ENCODE data around the gene MMP19.
A peak's percentile ranks its signal among the peaks of the same experiment; 100 is the strongest.
"Not testable (repeated sequence)": the region's sequence is repeated elsewhere in the genome, so short reads cannot be mapped to it uniquely, and the experiment has no call there.

Gene MMP19

DNA sequence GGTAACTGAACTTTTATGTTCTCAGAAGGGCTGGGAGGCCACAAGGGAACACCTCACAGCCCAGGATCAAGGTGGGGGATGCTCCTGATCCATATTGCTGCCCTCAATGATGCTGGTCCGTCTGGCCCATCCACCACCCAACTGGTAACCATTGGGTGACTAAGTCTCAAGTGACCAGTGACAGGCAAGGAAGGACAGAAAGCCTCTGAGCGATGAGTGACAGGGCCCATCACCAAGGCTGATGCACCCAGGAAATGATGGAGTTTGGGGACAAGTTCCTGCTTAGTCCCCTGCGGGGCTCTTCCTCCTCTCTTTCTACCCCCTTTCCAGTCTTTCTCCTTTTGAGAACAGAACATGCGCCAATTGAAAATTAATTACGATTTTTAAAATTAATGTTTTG is 2.6 kb upstream of the MMP19 start:
- no peak for DNase-seq (ENCODE audit: low spot score)
- no peak for FAIRE-seq

GRCh38 chr12:55844961-55845360 is 2.2 kb upstream of the MMP19 start:
- no peak for FAIRE-seq

DNA sequence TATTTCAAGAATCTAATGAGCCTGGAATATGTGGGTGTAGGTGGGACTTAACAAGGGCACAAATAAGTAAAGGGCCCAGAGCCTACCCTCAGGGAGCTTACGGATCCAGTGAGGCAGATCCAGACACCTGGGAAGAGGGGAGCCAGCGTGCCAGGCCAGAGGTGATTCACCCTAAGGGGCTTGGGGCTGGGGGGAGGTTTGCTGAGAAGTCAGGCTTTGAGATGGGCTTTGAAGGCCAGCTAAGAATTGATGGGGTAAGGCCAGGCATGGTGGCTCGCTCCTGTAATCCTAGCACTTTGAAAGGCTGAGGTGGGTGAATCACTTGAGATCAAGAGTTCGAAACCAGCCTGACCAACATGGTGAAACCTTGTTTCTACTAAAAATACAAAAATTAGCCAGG is 695 bp upstream of the MMP19 start:
- FAIRE-seq (no peak), DNase-seq (ENCODE audit: low spot score) (no peak)

More at GRCh38 chr12:55844961-55845360, 2.2 kb upstream of the MMP19 start:
- no peak for DNase-seq (ENCODE audit: low spot score)

DNA sequence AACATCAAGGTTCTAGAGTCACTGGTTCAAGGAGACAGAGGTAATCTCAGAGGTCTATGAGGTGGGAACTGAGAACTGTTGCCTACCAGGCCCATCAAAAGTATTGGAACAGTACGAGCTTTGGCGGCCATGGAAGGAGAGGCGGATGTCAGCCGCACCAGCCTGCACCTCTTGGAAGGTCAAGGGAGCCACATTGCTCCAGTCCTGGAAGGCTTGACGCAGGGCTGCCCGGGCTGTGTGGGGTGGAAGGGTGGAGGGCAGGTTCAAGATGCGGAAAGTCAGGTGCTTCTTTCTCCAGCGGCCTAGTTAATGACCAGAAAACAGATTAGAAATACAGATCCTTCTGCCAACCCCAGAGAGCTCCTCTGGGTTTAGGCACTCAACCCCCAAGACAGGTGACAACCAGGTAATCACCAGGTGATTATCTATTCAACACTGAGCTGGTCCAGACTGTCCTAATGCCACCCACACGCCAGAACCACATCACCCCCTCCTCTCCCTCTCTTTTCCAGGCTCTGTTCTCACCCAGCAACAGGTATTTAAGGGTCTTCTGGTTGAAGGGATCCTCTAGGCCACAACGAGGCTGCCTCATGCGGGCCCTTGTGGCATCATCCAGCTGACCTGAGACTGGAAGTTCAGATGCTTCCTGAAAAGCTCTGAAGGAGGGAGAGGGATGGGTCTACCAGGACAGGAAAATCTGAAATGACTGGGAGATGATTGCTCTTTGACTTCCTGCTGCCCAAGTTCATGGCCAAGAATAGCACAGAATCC is 2.0 kb downstream of the MMP19 start:
- FAIRE-seq (no peak), DNase-seq (ENCODE audit: low spot score) (no peak)

DNA sequence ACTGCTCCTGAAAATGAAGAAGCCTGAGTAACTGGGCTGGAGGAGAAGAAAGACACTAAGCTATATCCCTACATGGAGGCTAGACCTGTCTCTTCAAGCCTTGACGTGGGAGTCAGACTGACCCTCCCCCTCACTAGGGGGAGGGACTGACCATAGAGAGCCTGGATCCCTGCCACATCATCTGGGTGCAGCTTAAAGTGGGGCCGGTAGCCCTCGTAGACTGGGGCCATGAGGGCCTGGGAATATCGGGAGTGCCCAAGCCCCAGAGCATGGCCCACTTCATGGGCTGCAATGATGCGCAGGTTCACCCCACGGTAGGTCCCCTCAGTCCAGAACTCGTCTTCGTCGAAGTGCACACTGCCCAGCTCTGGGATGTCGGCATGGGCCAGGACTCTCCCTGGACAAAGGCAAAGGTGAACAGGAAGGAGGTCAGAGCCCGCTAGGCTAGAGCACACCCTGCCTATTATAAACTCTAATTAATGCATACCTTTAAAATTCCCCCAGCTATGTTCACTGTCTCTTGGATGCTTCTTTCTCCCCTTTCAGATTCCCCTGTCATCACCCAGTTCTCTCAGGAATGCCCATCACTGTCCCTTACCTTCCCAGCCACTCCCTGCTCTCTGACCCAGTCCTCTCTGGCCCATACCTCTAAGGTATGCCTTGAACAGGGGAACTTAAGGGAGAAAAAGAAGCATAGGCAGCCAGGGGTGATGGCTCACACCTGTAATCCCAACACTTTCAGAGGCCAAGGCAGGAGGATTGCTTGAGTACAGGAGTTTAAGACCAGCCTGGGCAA is 3.2 kb downstream of the MMP19 start:
- FAIRE-seq (no peak), DNase-seq (ENCODE audit: low spot score) (no peak)

DNA sequence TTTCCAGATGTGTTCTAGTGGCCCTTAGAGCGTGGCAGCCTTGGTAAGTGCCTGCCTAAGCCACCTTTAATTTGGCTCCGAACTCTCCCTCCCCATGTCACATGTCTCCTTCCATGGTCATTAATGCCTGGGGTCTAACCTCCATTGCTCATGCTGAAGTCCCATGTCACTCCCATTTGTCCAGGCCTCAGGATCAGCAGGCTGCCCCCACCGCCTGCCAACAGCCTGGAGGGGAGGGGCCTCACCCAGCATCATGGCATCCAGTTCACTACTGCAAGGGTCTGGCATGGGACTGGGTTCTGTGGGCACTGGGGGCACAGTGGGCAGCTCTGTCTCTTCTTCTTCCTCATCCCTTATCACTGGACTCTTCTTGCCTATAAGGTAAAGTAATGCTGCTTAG is 4.4 kb downstream of the MMP19 start:
- FAIRE-seq (no peak), DNase-seq (ENCODE audit: low spot score) (no peak)

DNA sequence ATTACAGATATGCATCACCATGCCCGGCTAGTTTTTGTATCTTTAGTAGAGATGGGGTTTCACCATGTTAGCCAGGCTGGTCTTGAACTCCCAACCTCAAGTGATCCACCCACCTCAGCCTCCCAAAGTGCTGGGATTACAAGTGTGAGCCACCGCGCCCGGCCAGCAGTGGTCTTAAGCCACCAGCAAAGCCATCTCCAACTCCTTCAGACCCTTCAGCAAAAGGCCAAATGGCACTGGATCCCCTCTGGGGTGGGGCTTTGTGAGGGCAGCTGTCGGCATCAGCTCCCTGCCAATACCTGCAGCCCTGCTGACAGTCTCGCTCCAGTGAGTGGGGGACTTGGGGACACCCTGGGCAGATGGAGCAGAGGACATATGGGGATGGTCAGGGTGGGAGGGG is 8.3 kb downstream of the MMP19 start:
- FAIRE-seq; DNase-seq (ENCODE audit: low spot score): not testable (repeated sequence)

DNA sequence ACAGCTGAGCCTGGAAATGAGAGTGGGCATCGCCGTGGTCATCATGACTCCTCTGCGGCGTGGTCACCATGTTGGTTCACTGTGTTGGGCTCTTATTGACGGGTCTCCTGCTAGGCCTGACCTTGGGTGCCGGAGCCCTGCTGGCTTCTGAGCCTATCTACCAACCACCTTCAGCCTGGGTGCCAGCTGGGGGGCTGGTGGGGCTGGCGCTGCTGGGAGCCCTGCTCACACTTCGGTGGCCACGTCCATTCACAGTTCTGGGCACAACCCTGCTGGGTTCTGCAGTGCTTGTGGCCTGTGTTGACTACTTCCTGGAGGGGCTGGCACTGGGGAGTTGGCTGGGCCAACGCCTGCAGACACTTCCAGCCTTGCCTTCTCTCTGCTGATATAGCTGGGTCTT is 9.7 kb downstream of the MMP19 start:
- no peak for DNase-seq (ENCODE audit: low spot score)
- no peak for FAIRE-seq

DNA sequence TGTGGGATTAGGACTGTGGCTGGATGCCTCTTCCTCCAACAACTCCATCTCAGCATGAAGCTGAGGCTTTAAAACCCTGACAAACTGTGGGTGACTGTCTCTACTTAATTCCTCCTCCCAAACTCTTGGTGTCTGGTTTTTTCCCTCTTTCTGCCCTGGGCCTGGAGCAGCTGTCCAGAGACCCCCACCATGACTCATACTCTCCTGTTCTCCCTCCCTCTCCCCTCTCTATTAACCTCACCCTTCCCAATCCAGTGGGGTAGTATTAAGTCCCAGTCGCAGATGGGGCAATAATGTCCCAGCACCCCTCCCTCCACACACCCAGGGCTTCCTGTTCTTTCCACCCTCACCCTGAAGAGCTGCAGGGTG is 11.3 kb downstream of the MMP19 start:
- DNase-seq (ENCODE audit: low spot score) (no peak), FAIRE-seq (no peak)

DNA sequence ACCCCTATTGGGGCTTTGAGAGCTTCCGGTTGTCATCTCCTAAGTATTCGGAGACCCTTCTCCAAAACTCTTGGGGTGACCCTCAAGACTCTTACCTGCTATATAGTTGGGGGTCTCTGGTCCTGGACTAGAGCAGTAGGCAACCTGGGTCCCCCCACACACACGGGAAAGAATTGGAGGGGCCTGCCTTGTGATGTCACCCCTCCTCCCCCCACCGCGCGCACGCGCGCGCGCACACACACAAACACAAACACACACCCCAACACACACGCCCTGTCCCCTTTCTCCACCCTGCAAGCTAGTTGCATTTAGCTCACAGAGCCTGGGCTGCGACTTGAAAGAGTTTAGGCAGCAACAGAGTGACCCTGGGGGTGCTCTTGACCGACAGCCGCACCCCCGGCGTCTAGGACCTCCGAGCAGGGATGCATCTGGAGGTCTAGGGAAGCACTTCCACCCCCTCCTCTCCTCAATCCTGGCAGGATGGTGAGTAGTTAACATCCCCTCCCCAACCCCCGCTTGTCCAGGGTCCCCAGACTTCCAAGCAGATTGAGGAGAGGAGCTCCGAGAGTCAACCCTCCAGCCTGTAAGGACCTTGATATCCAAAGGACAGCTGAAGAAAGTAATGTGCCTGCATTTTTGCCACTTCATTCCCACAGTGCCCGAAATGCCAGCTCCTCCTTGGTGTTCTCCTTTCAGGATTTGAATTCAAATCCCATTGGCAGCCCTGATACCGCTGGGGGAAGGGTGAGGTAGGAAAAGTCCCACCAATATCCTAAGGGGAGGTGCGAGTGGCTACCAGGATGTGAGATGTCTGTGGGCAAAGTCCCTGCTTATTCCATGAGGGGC is 11.9 kb downstream of the MMP19 start:
- FAIRE-seq, result no peak
- no peak for DNase-seq (ENCODE audit: low spot score)

DNA sequence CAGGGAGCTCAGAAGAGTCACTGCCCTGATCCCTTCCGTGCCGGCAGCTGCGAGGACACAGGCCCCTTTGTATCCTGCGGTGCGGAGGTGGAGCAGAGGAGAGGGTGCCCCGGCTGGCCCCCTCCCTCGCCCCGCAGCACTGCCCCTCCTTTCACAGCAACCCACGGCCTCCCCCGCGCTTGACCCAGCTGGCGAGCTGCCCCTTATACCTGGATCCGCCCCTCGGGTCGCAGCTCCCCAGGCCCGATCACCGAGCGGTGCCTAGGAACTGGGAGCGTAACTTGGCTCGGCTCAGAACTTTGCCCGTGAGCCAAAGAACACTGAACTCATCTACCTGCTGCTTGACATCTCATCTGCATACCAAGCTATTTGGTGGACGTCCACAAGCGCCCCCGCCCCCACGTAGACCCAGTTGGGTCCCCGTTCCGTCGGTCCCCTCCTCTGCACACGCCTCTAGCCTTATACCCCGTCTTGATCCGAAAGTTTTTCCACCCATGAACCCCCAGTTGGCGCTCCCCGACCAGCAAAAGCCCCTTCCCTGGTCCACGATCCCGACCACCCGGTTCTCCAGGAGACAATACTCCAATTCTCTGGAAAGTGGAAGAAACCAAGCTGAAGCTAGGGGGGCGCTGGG is 12.7 kb downstream of the MMP19 start:
- no peak for DNase-seq (ENCODE audit: low spot score)
- no peak for FAIRE-seq

DNA sequence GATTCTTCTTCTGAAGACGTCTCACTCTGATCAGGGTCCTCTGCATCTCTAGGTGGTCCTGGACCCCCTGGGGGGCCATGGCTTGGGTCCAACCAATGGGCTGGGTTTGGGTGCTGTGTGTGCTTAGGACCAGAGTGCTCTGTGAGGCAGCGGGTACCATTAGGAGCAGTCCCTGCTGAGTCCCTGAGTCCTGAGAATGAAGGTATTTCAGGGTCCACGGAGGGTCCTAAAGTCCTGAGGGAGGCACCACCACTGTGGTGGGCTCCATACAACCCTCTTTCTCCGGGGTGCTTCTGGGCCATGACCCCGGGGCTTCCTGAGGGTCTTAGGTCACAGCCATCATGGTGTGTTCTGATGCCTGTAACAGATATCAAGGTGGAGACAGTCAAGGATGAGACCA is 14.4 kb downstream of the MMP19 start:
- no peak for FAIRE-seq
- DNase-seq (ENCODE audit: low spot score), result no peak

GRCh38 chr12:55827806-55828205 is 14.9 kb downstream of the MMP19 start:
- FAIRE-seq, result no peak
- DNase-seq (ENCODE audit: low spot score), result no peak

GRCh38 chr12:55824726-55825125 is 18.0 kb downstream of the MMP19 start:
- FAIRE-seq (no peak), DNase-seq (ENCODE audit: low spot score) (no peak)

DNA sequence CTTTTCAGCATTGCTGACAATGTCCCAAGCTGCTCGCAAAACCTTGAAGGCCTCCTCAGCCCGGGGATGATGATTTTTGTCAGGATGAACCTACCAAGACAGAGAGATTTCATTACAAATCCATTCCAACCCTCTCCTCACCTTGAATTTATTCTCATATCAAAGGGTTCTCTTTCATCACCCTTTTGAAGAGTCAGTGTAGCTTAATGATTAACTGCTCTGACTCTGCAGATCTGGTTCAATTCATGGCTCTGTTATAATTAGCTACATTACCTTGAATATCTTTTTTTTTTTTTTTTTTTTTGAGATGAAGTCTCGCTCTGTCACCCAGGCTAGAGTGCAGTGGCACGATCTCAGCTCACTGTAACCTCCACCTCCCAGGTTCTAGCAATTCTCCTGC is 19.3 kb downstream of the MMP19 start:
- no peak for FAIRE-seq

GRCh38 chr12:55822228-55822627 is 20.5 kb downstream of the MMP19 start:
- DNase-seq (ENCODE audit: low spot score), result peak; percentile 13
- no peak for FAIRE-seq

More for the DNA sequence above, 19.3 kb downstream of the MMP19 start:
- no peak for DNase-seq (ENCODE audit: low spot score)

DNA sequence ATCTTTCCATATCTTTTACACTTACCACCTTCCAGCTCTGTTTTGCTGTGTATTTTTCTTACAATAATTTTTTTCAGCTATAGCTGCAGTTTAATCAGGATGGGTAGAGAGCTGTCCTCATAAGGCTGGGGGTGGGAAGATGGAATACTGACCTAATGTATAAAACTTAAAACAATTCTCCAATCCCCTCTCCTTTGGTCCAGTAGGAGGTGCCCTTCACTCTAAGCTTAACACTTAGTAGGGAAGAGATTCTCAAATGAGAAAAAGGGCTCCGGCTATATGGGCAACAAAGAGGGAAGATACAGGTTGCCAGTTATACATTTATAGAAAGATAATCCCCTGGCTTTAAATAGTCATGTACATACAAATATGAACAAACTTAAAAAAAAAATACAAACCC is 22.1 kb downstream of the MMP19 start:
- FAIRE-seq (no peak), DNase-seq (ENCODE audit: low spot score) (no peak)

GRCh38 chr12:55818886-55819285 is 23.9 kb downstream of the MMP19 start:
- DNase-seq (ENCODE audit: low spot score) (no peak), FAIRE-seq (no peak)

DNA sequence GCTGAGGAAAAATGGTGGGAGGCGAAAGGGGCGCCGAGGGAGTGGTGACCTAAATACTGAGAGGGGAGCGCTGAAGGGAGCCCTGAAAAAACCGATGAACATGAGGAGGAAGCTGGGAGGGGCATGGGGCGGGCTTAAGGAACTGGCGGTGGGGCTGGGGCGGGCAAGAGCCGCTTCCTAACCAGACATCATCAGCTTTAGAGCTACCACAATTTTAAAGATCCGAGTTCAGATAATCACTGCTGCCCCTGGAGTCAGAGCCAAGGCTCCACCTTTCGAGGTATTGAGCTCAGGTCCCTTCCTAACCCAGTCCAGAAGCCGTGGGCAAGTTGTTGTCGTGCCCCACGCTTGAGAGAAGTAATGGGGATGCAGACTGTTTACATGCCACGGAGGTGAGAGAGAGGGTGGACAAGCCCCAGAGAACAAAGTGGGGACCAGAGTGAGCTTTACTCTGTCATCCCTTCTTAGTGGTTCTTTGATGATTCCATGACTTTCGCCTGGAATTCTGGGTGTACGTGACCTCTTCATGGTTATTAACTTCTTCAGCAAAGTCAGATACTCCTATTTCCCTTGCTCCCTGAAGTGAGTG is 24.5 kb downstream of the MMP19 start:
- no peak for DNase-seq (ENCODE audit: low spot score)
- FAIRE-seq, result no peak

- peak; percentile 95 for FAIRE-seq
Measured at GRCh38 chr12:55817345-55818139, 25.2 kb downstream of the MMP19 start, which contains the start of the genes ORMDL2 and SARNP. Gene ORMDL2 (plus strand): TSS chr12:55818041. CDS start chr12:55819000, 959 bp downstream. Gene SARNP (minus strand): TSS chr12:55817724. CDS start chr12:55817701, 23 bp downstream.

More at GRCh38 chr12:55817345-55818139, 25.2 kb downstream of the MMP19 start, which contains the start of the genes ORMDL2 and SARNP:
- DNase-seq (ENCODE audit: low spot score), result peak; percentile 99
